ENCODE data around the gene LOXL3. TPM values are rescaled to one million over a fixed set of nuclear protein-coding genes. Genes with fewer than 3 reads are reported as not detected.
A peak's percentile ranks its signal among the peaks of the same experiment; 100 is the strongest.
"Not testable (repeated sequence)": the region's sequence is repeated elsewhere in the genome, so short reads cannot be mapped to it uniquely, and the experiment has no call there.

The LOXL3 gene
- total RNA-seq, 1 donor from 2014 or later, result 6.4 TPM

DNA sequence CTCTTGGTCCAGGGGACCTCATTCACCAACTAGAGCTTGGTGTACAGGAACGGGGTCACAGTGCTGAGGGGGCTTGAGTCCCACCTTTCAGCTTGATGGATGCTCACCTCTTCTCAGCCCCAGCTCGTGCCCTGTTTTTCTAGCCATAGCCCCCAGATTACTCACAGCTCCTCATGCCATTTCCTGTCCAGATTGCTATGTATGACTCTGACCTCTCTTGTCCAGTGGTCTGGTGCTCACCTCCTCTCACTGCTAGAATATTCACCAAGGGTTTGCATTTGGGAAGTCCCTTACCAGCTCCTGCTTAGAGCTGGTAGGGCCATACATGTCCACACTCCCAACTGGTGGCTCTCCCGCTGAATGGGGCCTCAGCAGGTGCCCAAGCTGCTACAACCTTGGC, 60.2 kb downstream of the LOXL3 start:
- no peak for DNase-seq (ENCODE audit: low spot score)

DNA sequence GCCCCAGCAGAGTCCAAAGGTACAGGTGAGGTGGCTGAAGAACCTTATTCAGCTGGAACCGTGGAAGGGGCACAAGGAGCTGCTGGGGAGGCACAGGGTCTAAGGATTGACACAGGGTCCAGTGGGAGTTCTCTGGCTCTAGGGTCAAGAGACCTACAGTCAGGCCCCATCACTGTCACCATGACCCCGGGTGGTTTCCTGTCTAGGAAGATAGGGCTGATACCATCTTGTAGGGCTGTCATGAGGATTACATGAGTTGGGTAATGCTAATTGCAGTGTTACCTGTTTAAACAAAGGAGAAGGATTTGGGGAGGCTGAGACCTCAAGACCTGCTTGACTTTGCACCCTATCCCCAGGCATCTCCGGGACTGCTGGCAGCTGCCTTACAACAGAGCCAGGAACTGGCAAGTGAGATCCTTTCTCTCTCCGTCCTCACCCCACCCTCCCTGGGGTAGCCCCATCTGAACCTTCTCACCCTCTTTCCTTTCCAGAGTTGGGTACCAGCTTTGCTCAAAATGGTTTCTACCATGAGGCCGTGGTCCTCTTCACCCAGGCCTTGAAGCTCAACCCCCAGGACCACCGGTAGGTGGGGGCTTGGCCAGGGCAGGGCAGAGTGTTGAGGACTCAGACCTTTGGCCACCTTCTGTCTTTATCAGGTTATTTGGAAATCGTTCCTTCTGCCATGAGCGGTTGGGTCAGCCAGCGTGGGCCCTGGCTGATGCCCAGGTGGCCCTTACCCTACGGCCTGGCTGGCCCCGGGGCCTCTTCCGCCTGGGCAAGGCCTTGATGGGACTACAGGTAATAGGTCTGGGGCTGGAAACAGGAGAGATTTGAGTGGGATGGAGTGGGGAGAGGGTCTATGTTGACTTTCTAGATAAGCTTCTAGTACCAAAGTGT, 61.8 kb downstream of the LOXL3 start:
- no peak for DNase-seq (ENCODE audit: low spot score)

DNA sequence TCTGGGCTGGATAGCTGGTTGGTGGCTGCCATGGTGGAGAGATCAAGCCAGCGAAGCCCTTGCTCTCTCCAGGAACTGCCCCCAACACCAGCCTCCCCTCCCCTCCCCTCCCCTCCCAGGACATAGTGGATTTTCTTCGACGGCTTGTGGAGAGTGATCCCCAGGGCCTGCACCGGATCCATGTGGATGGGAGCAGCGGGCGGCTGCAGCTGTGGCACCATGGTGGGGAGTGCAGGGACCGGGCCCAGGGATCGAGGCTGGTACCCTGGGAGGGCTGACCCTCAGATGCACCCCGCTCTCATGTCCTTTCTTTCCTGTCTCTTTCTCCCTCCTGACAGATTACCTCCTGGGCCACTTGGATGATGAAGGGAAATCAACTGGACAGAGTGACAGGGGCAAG, 63.8 kb downstream of the LOXL3 start:
- DNase-seq (ENCODE audit: low spot score), result no peak

DNA sequence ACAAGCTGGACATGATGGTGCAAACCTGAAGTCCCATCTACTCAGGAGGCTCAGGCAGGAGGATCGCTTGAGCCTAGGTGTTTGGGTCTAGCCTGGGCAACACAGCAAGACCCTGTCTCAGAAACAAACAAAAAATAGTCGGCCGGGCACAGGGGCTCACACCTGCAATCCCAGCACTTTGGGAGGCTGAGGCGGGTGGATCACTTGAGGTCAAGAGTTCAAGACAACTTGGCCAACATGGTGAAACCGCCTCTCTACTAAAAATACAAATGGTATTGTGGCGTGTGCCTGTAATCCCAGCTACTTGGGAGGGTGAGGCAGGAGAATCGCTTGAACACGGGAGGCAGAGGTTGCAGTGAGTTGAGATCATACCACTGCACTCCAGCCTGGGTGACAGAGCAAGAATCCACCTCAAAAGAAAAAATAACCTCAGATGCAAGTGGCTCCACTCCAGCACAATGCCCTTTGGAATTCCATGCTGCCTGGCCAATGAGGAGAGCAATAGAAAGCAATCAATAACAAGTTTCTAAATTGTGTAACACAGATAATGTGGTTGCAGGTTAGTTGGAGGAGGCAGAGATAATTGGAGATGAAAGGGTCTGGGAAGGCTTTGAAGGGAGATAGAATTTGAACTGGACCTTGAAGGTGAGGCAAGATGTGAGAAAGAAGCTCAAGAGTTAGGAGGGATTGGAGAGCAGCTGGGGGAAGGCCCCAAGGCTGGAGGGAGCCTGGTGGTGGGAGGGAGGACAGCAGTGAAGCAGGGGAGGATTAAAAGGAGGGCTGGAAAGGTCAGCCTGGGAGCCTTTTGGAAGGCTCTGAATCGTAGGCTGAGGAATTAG, 64.9 kb downstream of the LOXL3 start:
- no peak for DNase-seq (ENCODE audit: low spot score)

DNA sequence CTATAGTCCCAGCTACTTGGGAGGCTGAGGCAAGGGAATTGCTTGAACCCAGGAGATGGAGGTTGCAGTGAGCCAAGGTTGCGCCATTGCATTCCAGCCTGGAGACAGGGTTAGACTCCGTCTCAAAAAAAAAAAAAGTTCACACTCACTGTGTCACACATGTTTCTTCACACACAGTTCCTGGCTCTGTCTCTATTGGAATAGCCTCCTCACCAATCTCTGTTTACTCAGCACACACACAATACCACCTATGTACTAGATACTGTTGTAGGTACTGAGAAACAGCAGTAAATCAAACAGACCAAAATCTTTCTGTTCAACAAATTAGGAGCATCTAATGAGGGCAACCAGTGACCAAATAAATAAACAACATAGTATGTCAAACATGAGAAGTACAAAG, 67.6 kb downstream of the LOXL3 start:
- no peak for DNase-seq (ENCODE audit: low spot score)

DNA sequence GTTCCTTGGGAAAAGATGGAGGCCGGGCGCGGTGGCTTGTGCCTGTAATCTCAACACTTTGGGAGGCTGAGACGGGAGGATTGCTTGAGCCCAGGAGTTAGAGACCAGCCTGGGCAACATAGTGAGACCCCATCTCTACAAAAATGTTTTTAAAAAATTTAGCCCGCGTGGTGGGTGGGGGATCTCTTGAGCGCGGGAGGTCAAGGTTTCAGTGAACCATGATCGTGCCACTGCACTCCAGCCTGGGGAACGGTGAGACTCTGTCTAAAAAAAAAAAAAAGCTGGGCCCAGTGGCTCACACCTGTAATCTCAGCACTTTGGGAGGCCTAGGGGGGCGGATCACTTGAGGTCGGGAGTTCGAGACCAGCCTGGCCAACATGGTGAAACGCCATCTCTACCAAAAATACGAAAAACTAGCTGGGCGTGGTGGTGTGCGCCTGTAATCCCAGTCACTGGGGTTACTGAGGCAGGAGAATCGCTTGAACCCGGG, 70.0 kb downstream of the LOXL3 start:
- DNase-seq (ENCODE audit: low spot score), result not testable (repeated sequence)

DNA sequence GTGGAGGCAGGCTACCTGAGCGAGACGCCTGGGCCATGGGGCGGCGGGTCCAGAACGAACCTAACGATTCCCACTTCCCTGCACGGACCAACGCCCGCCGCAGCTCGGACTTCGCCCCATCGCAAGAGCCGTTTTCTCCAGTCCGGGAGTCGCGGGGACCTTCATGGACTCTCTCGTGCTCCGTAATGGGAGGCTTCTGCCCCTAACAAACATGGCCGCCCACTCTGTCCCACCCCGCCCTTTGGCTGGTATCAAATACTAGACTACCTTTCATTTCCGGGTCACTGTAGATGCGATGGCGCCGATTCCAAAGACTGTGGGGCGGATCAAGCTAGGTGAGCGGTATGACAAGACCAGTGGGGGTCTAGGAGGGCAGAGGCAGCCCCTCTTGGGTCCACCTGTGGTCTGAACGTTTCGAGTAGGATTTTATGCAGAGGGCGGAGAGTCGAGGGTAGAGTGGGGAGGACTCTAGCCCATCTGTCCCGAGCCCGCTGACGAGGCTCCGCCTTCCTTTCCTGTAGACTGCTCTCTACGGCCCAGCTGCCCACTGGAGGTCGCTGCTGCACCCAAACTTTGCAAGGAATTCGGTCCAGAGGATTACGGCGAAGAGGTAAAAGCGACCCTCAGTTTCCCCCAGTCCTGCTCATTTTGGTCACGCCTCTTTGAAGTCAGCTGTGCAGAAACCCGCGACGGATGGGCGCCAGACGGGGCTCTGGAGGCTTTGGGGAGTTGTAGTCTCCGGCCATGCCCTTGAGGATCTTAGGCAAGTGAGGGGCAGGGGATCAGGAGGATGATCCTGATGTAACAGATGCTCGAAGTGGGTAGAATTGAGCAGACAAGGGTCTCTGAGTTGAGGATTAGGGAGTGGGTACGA, 70.7 kb downstream of the LOXL3 start, which contains the start of the genes CCDC142 and TTC31:
Gene CCDC142 (minus strand): TSS at position 198 of the 874 bp plus-strand sequence. CDS start 161 bp downstream, at position 37.
Gene TTC31 (plus strand): TSS at position 281 of the 874 bp plus-strand sequence. CDS start 15 bp downstream, at position 296.
- peak; percentile 98 for DNase-seq (ENCODE audit: low spot score)

Other genes with a start within 250 kb of the LOXL3 start
- 7.2 TPM for gene SLC4A5, start 210.5 kb downstream of the LOXL3 start, total RNA-seq
- 143 TPM for gene DCTN1, start 173.6 kb downstream of the LOXL3 start, total RNA-seq
- 5.5 TPM for gene C2orf81, start 132.3 kb downstream of the LOXL3 start, total RNA-seq
- 11.3 TPM for gene WDR54, start 132.2 kb downstream of the LOXL3 start, total RNA-seq
- 36.4 TPM for gene RTKN, start 112.0 kb downstream of the LOXL3 start, total RNA-seq
- gene INO80B, start 98.9 kb downstream of the LOXL3 start, total RNA-seq, result 55.9 TPM
- 100 TPM for gene WBP1, start 95.5 kb downstream of the LOXL3 start, total RNA-seq
- gene MOGS, start 88.6 kb downstream of the LOXL3 start, total RNA-seq, result 51.6 TPM
- 71.8 TPM for gene MRPL53, start 81.3 kb downstream of the LOXL3 start, total RNA-seq
- 28.6 TPM for gene CCDC142, start 70.9 kb downstream of the LOXL3 start, total RNA-seq
- gene TTC31, start 70.9 kb downstream of the LOXL3 start, total RNA-seq, result 22.5 TPM
- gene LBX2, start 54.3 kb downstream of the LOXL3 start, total RNA-seq, result 0.36 TPM
- 46.6 TPM for gene PCGF1, start 46.2 kb downstream of the LOXL3 start, total RNA-seq
- not detected for gene TLX2, start 39.5 kb downstream of the LOXL3 start, total RNA-seq
- gene DQX1, start 27.7 kb downstream of the LOXL3 start, total RNA-seq, result 1.4 TPM
- gene AUP1, start 24.2 kb downstream of the LOXL3 start, total RNA-seq, result 98.5 TPM
- gene HTRA2, start 24.0 kb downstream of the LOXL3 start, total RNA-seq, result 22.4 TPM
- gene DOK1, start 778 bp upstream of the LOXL3 start, total RNA-seq, result 11.8 TPM
- 1.4 TPM for gene M1AP, start 94.4 kb upstream of the LOXL3 start, total RNA-seq
- 9.1 TPM for gene SEMA4F, start 100.3 kb upstream of the LOXL3 start, total RNA-seq

All from ureter (tissue), 1 donor.